ENCODE measurements around the gene PTPA.

- no peak for TF ChIP-seq CTCF (IDR thresholded peaks at IDR 0.05)
- no peak for TF ChIP-seq POLR2AphosphoS5 (IDR thresholded peaks at IDR 0.05)
Measured at GRCh38 chr9:129072171-129072570, 39.0 kb upstream of the PTPA start.
